ENCODE data around the gene FSTL3. TPM values are rescaled to one million over a fixed set of nuclear protein-coding genes. Genes with fewer than 3 reads are reported as not detected.
A peak's percentile ranks its signal among the peaks of the same experiment; 100 is the strongest.

The FSTL3 gene
- total and polyA plus RNA-seq, 2 of the 8 experiments (the other 6 are each of a cell fraction or from before 2014, with no cell fraction given) = 8.1 to 11.8 TPM

- TF ChIP-seq USF2 (IDR thresholded peaks at IDR 0.05; ENCODE audit: low read length) = peak; percentile 55
- TF ChIP-seq EGR1 (IDR thresholded peaks at IDR 0.05; ENCODE audit: borderline replicate concordance, low read depth, low read length) = no peak
- TF ChIP-seq CHD1 (IDR thresholded peaks at IDR 0.05; ENCODE audit: low read depth, low read length) = no peak
- TF ChIP-seq CBX8 (IDR thresholded peaks at IDR 0.05; ENCODE audit: borderline replicate concordance, low read depth, low read length) = no peak
- peak in 1 of 2 experiments; percentile 37; a peak in 1 of 4 replicates for TF ChIP-seq RAD21 (IDR thresholded peaks at IDR 0.05 in 1 of 2, conservative IDR thresholded peaks at IDR 0.05 in 1 of 2; ENCODE audit: low read depth in 2 of 2, low read length in 2 of 2)
- TF ChIP-seq TAF1 (IDR thresholded peaks at IDR 0.05; ENCODE audit: low read depth, low read length) = peak; percentile 37
- no peak for TF ChIP-seq EP300 (IDR thresholded peaks at IDR 0.05; ENCODE audit: borderline replicate concordance in 1 of 2, low read depth in 2 of 2, low read length in 2 of 2)
- TF ChIP-seq SP4 (IDR thresholded peaks at IDR 0.05; ENCODE audit: low read length) = peak; percentile 92
- no peak for TF ChIP-seq BRCA1 (IDR thresholded peaks at IDR 0.05; ENCODE audit: low read depth, low read length)
- no peak for TF ChIP-seq CEBPB (IDR thresholded peaks at IDR 0.05; ENCODE audit: low read depth, low read length)
- no peak for TF ChIP-seq ATF2 (IDR thresholded peaks at IDR 0.05; ENCODE audit: low read length)
- TF ChIP-seq RFX5 (IDR thresholded peaks at IDR 0.05; ENCODE audit: borderline replicate concordance, low read depth, low read length) = no peak
- no peak for TF ChIP-seq E2F6 (IDR thresholded peaks at IDR 0.05)
- TF ChIP-seq CBX5 (IDR thresholded peaks at IDR 0.05; ENCODE audit: low read depth, low read length) = no peak
- no peak for TF ChIP-seq SRF (IDR thresholded peaks at IDR 0.05; ENCODE audit: low read depth, low read length)
- no peak for TF ChIP-seq JUN (IDR thresholded peaks at IDR 0.05; ENCODE audit: low read depth, low read length)
- TF ChIP-seq NRF1 (IDR thresholded peaks at IDR 0.05; ENCODE audit: low read depth, low read length) = 0 out of 2 replicates have a peak, but pooled peaks have one; percentile 6
- TF ChIP-seq GABPA (IDR thresholded peaks at IDR 0.05; ENCODE audit: borderline replicate concordance, insufficient read depth, low read length) = no peak
- TF ChIP-seq POU5F1 (IDR thresholded peaks at IDR 0.05; ENCODE audit: low read depth, low read length) = no peak
- TF ChIP-seq YY1 (IDR thresholded peaks at IDR 0.05; ENCODE audit: low read depth, low read length) = no peak
- TF ChIP-seq GTF2F1 (IDR thresholded peaks at IDR 0.05; ENCODE audit: borderline replicate concordance, low read depth, low read length) = no peak
Observed at GRCh38 chr19:680287-681028, 4.3 kb downstream of the FSTL3 start (continued).
